ENCODE results near the gene TYW1B.
"Not testable (repeated sequence)": the region's sequence is repeated elsewhere in the genome, so short reads cannot be mapped to it uniquely, and the experiment has no call there.

TYW1B gene

DNA sequence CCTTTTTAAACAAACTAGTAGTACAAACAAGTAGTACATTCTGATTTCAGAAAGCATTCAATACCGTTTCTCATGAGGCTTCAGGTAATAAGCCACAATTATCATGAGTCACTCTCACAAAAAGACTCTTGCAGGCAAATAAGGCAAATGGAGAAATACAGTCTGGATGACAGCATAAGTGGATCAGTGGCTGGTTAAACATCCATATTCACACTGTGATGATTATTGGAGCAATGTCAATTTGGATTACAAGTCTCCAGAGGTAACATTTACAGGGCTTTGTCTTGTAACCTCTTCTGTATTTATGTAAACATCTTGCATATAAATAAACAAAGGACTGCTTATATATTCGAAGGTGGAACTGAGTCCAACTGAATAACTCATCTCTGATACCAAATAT, 55.4 kb downstream of the TYW1B start:
- not testable (repeated sequence) for H3K4me3 Mint-ChIP-seq; H3K4me1 Mint-ChIP-seq; ATAC-seq (replicated peaks; ENCODE audit: extremely low read depth, poor library complexity, severe bottlenecking); H3K27me3 Mint-ChIP-seq; H3K9me3 Mint-ChIP-seq; DNase-seq (ENCODE audit: low spot score in 2 of 2); H3K27ac Mint-ChIP-seq (ENCODE audit: low read depth)
- peaks cover 16% of the 10 kb centered on the region for H3K36me3 Mint-ChIP-seq (ENCODE audit: insufficient read depth)

GRCh38 chr7:72766994-72767393, 61.0 kb downstream of the TYW1B start:
- not testable (repeated sequence) for H3K27ac Mint-ChIP-seq (ENCODE audit: low read depth); H3K4me1 Mint-ChIP-seq; DNase-seq (ENCODE audit: low spot score in 2 of 2); H3K36me3 Mint-ChIP-seq (ENCODE audit: insufficient read depth); H3K27me3 Mint-ChIP-seq; ATAC-seq (replicated peaks; ENCODE audit: extremely low read depth, poor library complexity, severe bottlenecking); H3K4me3 Mint-ChIP-seq; H3K9me3 Mint-ChIP-seq

DNA sequence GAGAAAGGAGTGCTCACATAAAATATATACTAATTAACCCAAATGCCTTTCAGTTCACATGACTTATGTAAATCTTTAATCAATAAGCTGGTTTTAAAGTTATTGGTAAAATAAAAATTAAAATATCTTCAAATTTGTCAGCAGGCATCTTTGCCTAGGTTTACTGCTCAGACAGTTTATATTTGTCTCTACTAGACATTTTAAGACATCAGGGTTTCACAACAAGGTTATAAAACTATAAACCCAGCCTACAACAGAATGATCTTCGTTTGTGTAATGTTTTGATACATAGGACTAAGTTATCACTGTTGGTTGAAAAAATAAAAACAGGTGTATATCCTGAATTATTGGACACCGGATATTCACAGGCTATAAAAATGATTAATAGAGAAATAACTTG, 67.4 kb downstream of the TYW1B start:
- Mint-ChIP-seq H3K4me1 (no peaks in the 10 kb centered on the region), H3K36me3 (ENCODE audit: insufficient read depth) (peaks cover 3% of the 10 kb centered on the region), H3K4me3 (no peak overlapping the region), H3K27ac (ENCODE audit: low read depth) (no peak overlapping the region), H3K27me3 (no peaks in the 10 kb centered on the region), H3K9me3 (no peaks in the 10 kb centered on the region)
- no peak for DNase-seq (ENCODE audit: low spot score in 2 of 2)
- ATAC-seq (replicated peaks; ENCODE audit: extremely low read depth, poor library complexity, severe bottlenecking), result no peak

- ATAC-seq (replicated peaks; ENCODE audit: extremely low read depth, poor library complexity, severe bottlenecking), result no peak
- Mint-ChIP-seq H3K9me3 (no peaks in the 10 kb centered on the region), H3K27ac (ENCODE audit: low read depth) (no peak overlapping the region), H3K27me3 (no peaks in the 10 kb centered on the region), H3K36me3 (ENCODE audit: insufficient read depth) (peaks cover 3% of the 10 kb centered on the region), H3K4me3 (no peak overlapping the region), H3K4me1 (no peaks in the 10 kb centered on the region)
- DNase-seq (ENCODE audit: low spot score in 2 of 2), result no peak
Observed at GRCh38 chr7:72754312-72754711, 73.7 kb downstream of the TYW1B start.

- Mint-ChIP-seq H3K9me3 (no peaks in the 10 kb centered on the region), H3K4me1 (no peaks in the 10 kb centered on the region), H3K36me3 (ENCODE audit: insufficient read depth) (peaks cover 3% of the 10 kb centered on the region), H3K4me3 (no peak overlapping the region), H3K27me3 (no peaks in the 10 kb centered on the region), H3K27ac (ENCODE audit: low read depth) (no peak overlapping the region)
- DNase-seq (ENCODE audit: low spot score in 2 of 2) (no peak), ATAC-seq (replicated peaks; ENCODE audit: extremely low read depth, poor library complexity, severe bottlenecking) (no peak)
Observed at GRCh38 chr7:72753781-72754180, 74.2 kb downstream of the TYW1B start.

DNA sequence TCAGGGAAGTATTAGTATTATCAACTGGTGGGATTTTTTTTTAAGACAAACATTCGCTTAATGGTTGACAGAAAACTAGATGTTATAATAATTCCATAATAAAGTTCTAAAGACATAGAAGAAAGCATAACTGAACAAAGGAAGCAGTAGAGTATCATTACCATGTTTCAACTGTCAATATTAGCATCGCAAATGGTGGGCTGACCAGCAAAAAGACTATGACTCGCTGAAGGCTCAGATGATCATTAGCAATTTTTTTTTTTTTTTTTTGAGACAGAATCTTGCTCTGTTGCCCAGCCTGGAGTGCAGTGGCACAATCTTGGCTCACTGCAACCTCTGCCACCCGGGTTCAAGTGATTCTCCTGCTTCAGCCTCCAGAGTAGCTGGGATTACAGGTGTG, 74.8 kb downstream of the TYW1B start:
- not testable (repeated sequence) for H3K4me1 Mint-ChIP-seq; DNase-seq (ENCODE audit: low spot score in 2 of 2); H3K27ac Mint-ChIP-seq (ENCODE audit: low read depth); ATAC-seq (replicated peaks; ENCODE audit: extremely low read depth, poor library complexity, severe bottlenecking); H3K27me3 Mint-ChIP-seq; H3K9me3 Mint-ChIP-seq; H3K4me3 Mint-ChIP-seq; H3K36me3 Mint-ChIP-seq (ENCODE audit: insufficient read depth)

DNA sequence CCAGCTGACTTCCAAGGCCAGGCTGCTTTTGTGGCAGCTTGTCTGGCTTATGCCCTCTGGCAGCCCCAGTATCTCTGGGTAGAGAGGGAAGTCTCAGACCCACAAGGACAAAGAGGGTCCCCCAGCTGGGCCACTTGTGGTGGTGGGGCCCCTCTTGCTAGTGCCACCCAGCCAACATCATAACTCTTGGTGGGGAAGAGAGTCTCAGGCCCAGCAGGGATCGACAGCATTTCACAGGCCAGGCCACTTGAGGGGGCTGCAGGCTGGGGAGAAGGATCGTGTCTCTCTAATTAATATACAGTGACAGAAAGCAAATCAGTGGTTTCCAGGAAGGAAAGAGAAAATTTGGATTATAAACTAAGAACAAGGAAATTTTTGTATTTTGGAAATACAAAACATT, 76.0 kb downstream of the TYW1B start:
- no peaks in the 10 kb centered on the region for H3K9me3 Mint-ChIP-seq
- DNase-seq (ENCODE audit: low spot score in 2 of 2), result no peak
- H3K27me3 Mint-ChIP-seq, result no peaks in the 10 kb centered on the region
- peaks cover 5% of the 10 kb centered on the region for H3K36me3 Mint-ChIP-seq (ENCODE audit: insufficient read depth)
- H3K4me3 Mint-ChIP-seq, result no peak overlapping the region
- ATAC-seq (replicated peaks; ENCODE audit: extremely low read depth, poor library complexity, severe bottlenecking), result no peak
- no peaks in the 10 kb centered on the region for H3K4me1 Mint-ChIP-seq
- no peak overlapping the region for H3K27ac Mint-ChIP-seq (ENCODE audit: low read depth)

DNA sequence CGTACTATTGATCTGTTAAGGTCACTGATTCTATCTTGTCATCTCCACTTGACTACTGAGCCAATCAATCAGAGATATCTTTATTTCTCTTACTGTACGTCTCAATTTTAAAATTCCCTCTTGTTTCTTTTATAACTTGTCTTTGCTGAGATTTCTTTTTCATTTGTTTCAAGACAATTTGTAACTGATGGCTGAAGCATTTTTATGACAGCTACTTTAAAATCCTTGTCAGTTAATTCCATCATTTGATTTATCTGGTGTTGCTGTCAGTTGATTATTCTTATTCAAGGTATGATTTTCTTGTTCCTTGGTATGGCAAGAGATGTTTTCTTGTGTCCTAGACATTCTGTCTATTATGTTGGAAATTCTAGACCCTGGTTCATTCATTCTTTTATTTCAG, 76.6 kb downstream of the TYW1B start:
- no peaks in the 10 kb centered on the region for H3K27me3 Mint-ChIP-seq
- no peak overlapping the region for H3K4me3 Mint-ChIP-seq
- no peak overlapping the region for H3K27ac Mint-ChIP-seq (ENCODE audit: low read depth)
- no peaks in the 10 kb centered on the region for H3K9me3 Mint-ChIP-seq
- ATAC-seq (replicated peaks; ENCODE audit: extremely low read depth, poor library complexity, severe bottlenecking) (no peak), DNase-seq (ENCODE audit: low spot score in 2 of 2) (no peak)
- peaks cover 4% of the 10 kb centered on the region for H3K36me3 Mint-ChIP-seq (ENCODE audit: insufficient read depth)
- H3K4me1 Mint-ChIP-seq, result no peaks in the 10 kb centered on the region

GRCh38 chr7:72748649-72749048, 79.4 kb downstream of the TYW1B start:
- not testable (repeated sequence) for H3K36me3 Mint-ChIP-seq (ENCODE audit: insufficient read depth); ATAC-seq (replicated peaks; ENCODE audit: extremely low read depth, poor library complexity, severe bottlenecking); H3K27me3 Mint-ChIP-seq; H3K9me3 Mint-ChIP-seq; H3K4me1 Mint-ChIP-seq; DNase-seq (ENCODE audit: low spot score in 2 of 2); H3K27ac Mint-ChIP-seq (ENCODE audit: low read depth); H3K4me3 Mint-ChIP-seq

DNA sequence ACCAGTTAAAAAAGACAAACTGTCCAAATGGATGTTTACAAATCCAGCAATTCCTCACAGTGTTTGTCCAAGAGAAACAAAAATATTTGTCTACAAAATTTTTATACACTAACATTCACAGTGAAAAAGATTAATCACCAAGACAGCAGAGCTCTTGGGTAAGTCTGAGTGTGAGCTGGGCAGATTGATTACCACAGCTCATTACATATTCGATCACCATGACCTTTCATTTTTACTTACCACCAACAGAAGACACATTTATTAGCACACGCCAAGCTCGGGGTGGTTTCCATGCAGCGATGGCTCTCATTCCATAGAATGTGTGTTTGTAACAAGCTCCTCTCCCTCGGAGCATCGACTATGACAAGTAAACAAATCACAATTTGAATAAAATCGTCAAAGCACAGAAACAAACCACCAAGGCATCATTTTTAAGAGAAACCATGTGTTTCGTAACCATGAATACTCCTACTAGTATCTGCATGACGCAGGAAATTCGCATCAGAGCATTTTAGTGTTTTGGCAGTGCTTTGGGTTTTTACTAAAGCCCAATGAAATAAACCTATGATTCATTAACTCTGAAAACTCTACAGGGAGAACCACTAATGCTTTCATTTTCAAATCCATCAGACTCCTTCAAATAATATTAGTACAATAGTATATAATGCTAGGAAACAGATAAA, 83.6 kb downstream of the TYW1B start:
- H3K4me1 Mint-ChIP-seq; DNase-seq (ENCODE audit: low spot score in 2 of 2); H3K36me3 Mint-ChIP-seq (ENCODE audit: insufficient read depth); H3K4me3 Mint-ChIP-seq; H3K27ac Mint-ChIP-seq (ENCODE audit: low read depth); H3K9me3 Mint-ChIP-seq; H3K27me3 Mint-ChIP-seq; ATAC-seq (replicated peaks; ENCODE audit: extremely low read depth, poor library complexity, severe bottlenecking): not testable (repeated sequence)

DNA sequence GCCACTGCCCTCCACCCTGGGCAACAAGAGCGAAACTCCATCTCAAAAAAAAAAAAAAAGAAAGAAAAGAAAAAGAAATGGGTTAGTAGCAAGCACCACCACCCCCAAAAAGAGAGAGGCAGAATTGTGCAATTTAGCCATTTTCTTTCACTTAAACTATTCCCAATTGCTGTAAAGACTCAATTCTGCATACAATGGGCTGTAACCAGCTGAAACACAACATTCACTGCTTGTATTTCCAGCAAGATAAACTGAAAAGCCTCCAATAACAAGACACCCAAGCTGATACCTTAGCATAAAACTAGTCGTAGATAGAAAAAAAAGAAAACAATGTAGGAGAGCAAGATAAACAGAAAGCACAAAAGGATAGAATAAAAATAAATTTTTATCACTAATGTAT, 84.2 kb downstream of the TYW1B start:
- not testable (repeated sequence) for H3K27me3 Mint-ChIP-seq; H3K9me3 Mint-ChIP-seq; H3K36me3 Mint-ChIP-seq (ENCODE audit: insufficient read depth); ATAC-seq (replicated peaks; ENCODE audit: extremely low read depth, poor library complexity, severe bottlenecking); H3K4me3 Mint-ChIP-seq; H3K4me1 Mint-ChIP-seq; H3K27ac Mint-ChIP-seq (ENCODE audit: low read depth); DNase-seq (ENCODE audit: low spot score in 2 of 2)

GRCh38 chr7:72739716-72740115, 88.3 kb downstream of the TYW1B start:
- not testable (repeated sequence) for H3K36me3 Mint-ChIP-seq (ENCODE audit: insufficient read depth); H3K4me1 Mint-ChIP-seq; H3K27me3 Mint-ChIP-seq; H3K27ac Mint-ChIP-seq (ENCODE audit: low read depth); DNase-seq (ENCODE audit: low spot score in 2 of 2); H3K4me3 Mint-ChIP-seq; ATAC-seq (replicated peaks; ENCODE audit: extremely low read depth, poor library complexity, severe bottlenecking)
- H3K9me3 Mint-ChIP-seq, result peaks cover 16% of the 10 kb centered on the region

- not testable (repeated sequence) for ATAC-seq (replicated peaks; ENCODE audit: extremely low read depth, poor library complexity, severe bottlenecking); H3K4me1 Mint-ChIP-seq; H3K27me3 Mint-ChIP-seq; DNase-seq (ENCODE audit: low spot score in 2 of 2); H3K36me3 Mint-ChIP-seq (ENCODE audit: insufficient read depth); H3K4me3 Mint-ChIP-seq; H3K27ac Mint-ChIP-seq (ENCODE audit: low read depth)
- peaks cover 16% of the 10 kb centered on the region for H3K9me3 Mint-ChIP-seq
Observed at GRCh38 chr7:72735855-72736254, 92.1 kb downstream of the TYW1B start.

DNA sequence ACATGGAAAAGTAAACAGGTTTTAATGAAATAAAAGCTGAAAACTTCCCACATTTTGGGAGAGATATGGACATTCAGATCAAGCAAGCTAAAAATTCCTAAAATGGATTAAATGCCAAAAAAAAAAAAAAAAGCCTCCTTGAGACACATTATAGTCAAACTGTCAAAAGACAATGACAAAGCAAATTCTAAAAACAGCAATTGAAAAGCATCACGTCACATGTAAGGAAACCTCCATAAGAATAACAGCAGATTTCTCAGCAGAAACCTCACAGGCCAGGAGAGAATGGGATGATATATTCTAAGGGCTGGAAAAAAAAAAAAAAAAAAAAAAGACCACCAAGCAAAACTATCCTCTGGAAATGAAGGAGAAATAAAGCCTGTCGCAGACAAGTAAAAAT, 97.2 kb downstream of the TYW1B start:
- not testable (repeated sequence) for H3K27ac Mint-ChIP-seq (ENCODE audit: low read depth); H3K4me3 Mint-ChIP-seq; DNase-seq (ENCODE audit: low spot score in 2 of 2); H3K4me1 Mint-ChIP-seq; H3K27me3 Mint-ChIP-seq; H3K36me3 Mint-ChIP-seq (ENCODE audit: insufficient read depth); ATAC-seq (replicated peaks; ENCODE audit: extremely low read depth, poor library complexity, severe bottlenecking)
- peaks cover 14% of the 10 kb centered on the region for H3K9me3 Mint-ChIP-seq
